ENCODE measurements around the gene SPEN. TPM values are rescaled to one million over a fixed set of nuclear protein-coding genes. Genes with fewer than 3 reads are reported as not detected.

The SPEN gene
- total and polyA plus RNA-seq, 5 donors from 2014 or later, result 7.4 to 92.4 (median 8.0) TPM

GRCh38 chr1:15931884-15932283 lies 84.4 kb downstream of the SPEN start:
- H3K27ac Mint-ChIP-seq, result no peak overlapping the region
- no peak overlapping the region for H3K4me3 ChIP-seq (ENCODE audit: low read depth, low read length)
- no peaks in the 10 kb centered on the region for H3K4me1 ChIP-seq (ENCODE audit: control insufficient read depth, insufficient read depth, low read length, poor library complexity, severe bottlenecking)
- peaks cover 90% of the 10 kb centered on the region for H3K36me3 ChIP-seq (ENCODE audit: control insufficient read depth, insufficient read depth, low read length)
- H3K27me3 ChIP-seq (ENCODE audit: control insufficient read depth, insufficient read depth, low read length), result no peaks in the 10 kb centered on the region
- peaks cover 0 to 3% (median 0%) of the 10 kb centered on the region in 4 donors for H3K4me1 Mint-ChIP-seq
- H3K4me3 Mint-ChIP-seq, result no peak overlapping the region
- H3K27ac ChIP-seq (ENCODE audit: insufficient read depth, low read length, poor library complexity, severe bottlenecking), result no peak overlapping the region
- ATAC-seq (ENCODE audit: low read depth in 2 of 2) (no peak), DNase-seq (no peak)
- no peaks in the 10 kb centered on the region for H3K27me3 Mint-ChIP-seq
- no peaks in the 10 kb centered on the region for H3K9me3 Mint-ChIP-seq
- H3K9me3 ChIP-seq (ENCODE audit: control insufficient read depth in 2 of 2, low read length in 2 of 2), result no peaks in the 10 kb centered on the region
- peaks cover 71% of the 10 kb centered on the region for H3K36me3 Mint-ChIP-seq

GRCh38 chr1:15932612-15933011 lies 85.1 kb downstream of the SPEN start:
- Histone ChIP-seq H3K4me3 (ENCODE audit: low read depth, low read length) (no peak overlapping the region), H3K36me3 (ENCODE audit: control insufficient read depth, insufficient read depth, low read length) (peaks cover 90% of the 10 kb centered on the region), H3K27ac (ENCODE audit: insufficient read depth, low read length, poor library complexity, severe bottlenecking) (no peak overlapping the region), H3K27me3 (ENCODE audit: control insufficient read depth, insufficient read depth, low read length) (no peaks in the 10 kb centered on the region), H3K4me1 (ENCODE audit: control insufficient read depth, insufficient read depth, low read length, poor library complexity, severe bottlenecking) (no peaks in the 10 kb centered on the region), H3K9me3 (ENCODE audit: control insufficient read depth in 2 of 2, low read length in 2 of 2) (no peaks in the 10 kb centered on the region)
- DNase-seq (no peak), ATAC-seq (ENCODE audit: low read depth in 2 of 2) (no peak)
- Mint-ChIP-seq H3K9me3 (no peaks in the 10 kb centered on the region), H3K27me3 (no peaks in the 10 kb centered on the region), H3K36me3 (peaks cover 72% of the 10 kb centered on the region), H3K4me3 (no peak overlapping the region), H3K27ac (peak overlapping the region in 1 of 3 donors; percentile 43), H3K4me1 (peaks cover 0 to 6% (median 0%) of the 10 kb centered on the region in 4 donors)

- peak overlapping the region in 1 of 3 donors; percentile 35 for H3K27ac Mint-ChIP-seq
- H3K36me3 ChIP-seq (ENCODE audit: control insufficient read depth, insufficient read depth, low read length), result peaks cover 88% of the 10 kb centered on the region
- DNase-seq (no peak), ATAC-seq (ENCODE audit: low read depth in 2 of 2) (no peak)
- no peaks in the 10 kb centered on the region for H3K27me3 ChIP-seq (ENCODE audit: control insufficient read depth, insufficient read depth, low read length)
- no peaks in the 10 kb centered on the region for H3K4me1 ChIP-seq (ENCODE audit: control insufficient read depth, insufficient read depth, low read length, poor library complexity, severe bottlenecking)
- no peaks in the 10 kb centered on the region for H3K27me3 Mint-ChIP-seq
- H3K27ac ChIP-seq (ENCODE audit: insufficient read depth, low read length, poor library complexity, severe bottlenecking), result no peak overlapping the region
- H3K9me3 ChIP-seq (ENCODE audit: control insufficient read depth in 2 of 2, low read length in 2 of 2), result no peaks in the 10 kb centered on the region
- no peak overlapping the region for H3K4me3 Mint-ChIP-seq
- H3K4me3 ChIP-seq (ENCODE audit: low read depth, low read length), result no peak overlapping the region
- peaks cover 0 to 6% (median 0%) of the 10 kb centered on the region in 4 donors for H3K4me1 Mint-ChIP-seq
- H3K36me3 Mint-ChIP-seq, result peaks cover 64% of the 10 kb centered on the region
- H3K9me3 Mint-ChIP-seq, result no peaks in the 10 kb centered on the region
Observed at GRCh38 chr1:15933684-15934083, 86.2 kb downstream of the SPEN start.

GRCh38 chr1:15934211-15935055 lies 86.9 kb downstream of the SPEN start:
- Mint-ChIP-seq H3K4me1 (peaks cover 0 to 6% (median 0%) of the 10 kb centered on the region in 4 donors), H3K27me3 (no peaks in the 10 kb centered on the region), H3K36me3 (peaks cover 63% of the 10 kb centered on the region), H3K9me3 (no peaks in the 10 kb centered on the region), H3K27ac (peak overlapping the region in 1 of 3 donors; percentile 69), H3K4me3 (no peak overlapping the region)
- Histone ChIP-seq H3K4me1 (ENCODE audit: control insufficient read depth, insufficient read depth, low read length, poor library complexity, severe bottlenecking) (no peaks in the 10 kb centered on the region), H3K9me3 (ENCODE audit: control insufficient read depth in 2 of 2, low read length in 2 of 2) (no peaks in the 10 kb centered on the region), H3K4me3 (ENCODE audit: low read depth, low read length) (no peak overlapping the region), H3K36me3 (ENCODE audit: control insufficient read depth, insufficient read depth, low read length) (peaks cover 88% of the 10 kb centered on the region), H3K27ac (ENCODE audit: insufficient read depth, low read length, poor library complexity, severe bottlenecking) (no peak overlapping the region), H3K27me3 (ENCODE audit: control insufficient read depth, insufficient read depth, low read length) (no peaks in the 10 kb centered on the region)
- ATAC-seq (ENCODE audit: low read depth in 2 of 2) (no peak), DNase-seq (no peak)

GRCh38 chr1:15935056-15935950 lies 87.8 kb downstream of the SPEN start:
- DNase-seq (no peak), ATAC-seq (ENCODE audit: low read depth in 2 of 2) (no peak)
- no peaks in the 10 kb centered on the region for H3K9me3 ChIP-seq (ENCODE audit: control insufficient read depth in 2 of 2, low read length in 2 of 2)
- H3K27me3 ChIP-seq (ENCODE audit: control insufficient read depth, insufficient read depth, low read length), result no peaks in the 10 kb centered on the region
- H3K4me3 ChIP-seq (ENCODE audit: low read depth, low read length), result no peak overlapping the region
- peaks cover 84% of the 10 kb centered on the region for H3K36me3 ChIP-seq (ENCODE audit: control insufficient read depth, insufficient read depth, low read length)
- no peaks in the 10 kb centered on the region for H3K27me3 Mint-ChIP-seq
- H3K9me3 Mint-ChIP-seq, result no peaks in the 10 kb centered on the region
- H3K4me1 Mint-ChIP-seq, result peaks cover 0 to 5% (median 0%) of the 10 kb centered on the region in 4 donors
- H3K4me3 Mint-ChIP-seq, result no peak overlapping the region
- no peak overlapping the region for H3K27ac ChIP-seq (ENCODE audit: insufficient read depth, low read length, poor library complexity, severe bottlenecking)
- no peaks in the 10 kb centered on the region for H3K4me1 ChIP-seq (ENCODE audit: control insufficient read depth, insufficient read depth, low read length, poor library complexity, severe bottlenecking)
- peaks cover 61% of the 10 kb centered on the region for H3K36me3 Mint-ChIP-seq
- H3K27ac Mint-ChIP-seq, result no peak overlapping the region

- Mint-ChIP-seq H3K4me3 (no peak overlapping the region), H3K36me3 (peaks cover 55% of the 10 kb centered on the region), H3K9me3 (no peaks in the 10 kb centered on the region), H3K27ac (peak overlapping the region in 1 of 3 donors; percentile 90), H3K27me3 (no peaks in the 10 kb centered on the region), H3K4me1 (peaks cover 0 to 5% (median 0%) of the 10 kb centered on the region in 4 donors)
- ATAC-seq (ENCODE audit: low read depth in 2 of 2) (no peak), DNase-seq (no peak)
- no peaks in the 10 kb centered on the region for H3K4me1 ChIP-seq (ENCODE audit: control insufficient read depth, insufficient read depth, low read length, poor library complexity, severe bottlenecking)
- H3K9me3 ChIP-seq (ENCODE audit: control insufficient read depth in 2 of 2, low read length in 2 of 2), result no peaks in the 10 kb centered on the region
- H3K36me3 ChIP-seq (ENCODE audit: control insufficient read depth, insufficient read depth, low read length), result peaks cover 84% of the 10 kb centered on the region
- no peak overlapping the region for H3K27ac ChIP-seq (ENCODE audit: insufficient read depth, low read length, poor library complexity, severe bottlenecking)
- no peak overlapping the region for H3K4me3 ChIP-seq (ENCODE audit: low read depth, low read length)
- H3K27me3 ChIP-seq (ENCODE audit: control insufficient read depth, insufficient read depth, low read length), result no peaks in the 10 kb centered on the region
Observed at GRCh38 chr1:15936025-15936424, 88.5 kb downstream of the SPEN start.

GRCh38 chr1:15937146-15937545 lies 89.6 kb downstream of the SPEN start:
- no peak overlapping the region for H3K4me3 Mint-ChIP-seq
- H3K36me3 Mint-ChIP-seq, result peaks cover 47% of the 10 kb centered on the region
- Histone ChIP-seq H3K27ac (ENCODE audit: insufficient read depth, low read length, poor library complexity, severe bottlenecking) (no peak overlapping the region), H3K4me3 (ENCODE audit: low read depth, low read length) (no peak overlapping the region), H3K36me3 (ENCODE audit: control insufficient read depth, insufficient read depth, low read length) (peaks cover 84% of the 10 kb centered on the region), H3K27me3 (ENCODE audit: control insufficient read depth, insufficient read depth, low read length) (no peaks in the 10 kb centered on the region), H3K9me3 (ENCODE audit: control insufficient read depth in 2 of 2, low read length in 2 of 2) (no peaks in the 10 kb centered on the region), H3K4me1 (ENCODE audit: control insufficient read depth, insufficient read depth, low read length, poor library complexity, severe bottlenecking) (no peaks in the 10 kb centered on the region)
- ATAC-seq (ENCODE audit: low read depth in 2 of 2) (no peak), DNase-seq (no peak)
- no peaks in the 10 kb centered on the region for H3K9me3 Mint-ChIP-seq
- peaks cover 0 to 5% (median 0%) of the 10 kb centered on the region in 4 donors for H3K4me1 Mint-ChIP-seq
- H3K27me3 Mint-ChIP-seq, result no peaks in the 10 kb centered on the region
- peak overlapping the region in 2 of 3 donors; percentile 81 to 86 for H3K27ac Mint-ChIP-seq
